Measurements from ENCODE around the gene SLC25A25. TPM values are rescaled to one million over a fixed set of nuclear protein-coding genes. Genes with fewer than 3 reads are reported as not detected.

The SLC25A25 gene
- total and polyA plus RNA-seq, 9 of the 15 experiments (the other 6 are each of a cell fraction or from before 2014, with no cell fraction given): 0.07 to 35.9 (median 23.2) TPM

DNA sequence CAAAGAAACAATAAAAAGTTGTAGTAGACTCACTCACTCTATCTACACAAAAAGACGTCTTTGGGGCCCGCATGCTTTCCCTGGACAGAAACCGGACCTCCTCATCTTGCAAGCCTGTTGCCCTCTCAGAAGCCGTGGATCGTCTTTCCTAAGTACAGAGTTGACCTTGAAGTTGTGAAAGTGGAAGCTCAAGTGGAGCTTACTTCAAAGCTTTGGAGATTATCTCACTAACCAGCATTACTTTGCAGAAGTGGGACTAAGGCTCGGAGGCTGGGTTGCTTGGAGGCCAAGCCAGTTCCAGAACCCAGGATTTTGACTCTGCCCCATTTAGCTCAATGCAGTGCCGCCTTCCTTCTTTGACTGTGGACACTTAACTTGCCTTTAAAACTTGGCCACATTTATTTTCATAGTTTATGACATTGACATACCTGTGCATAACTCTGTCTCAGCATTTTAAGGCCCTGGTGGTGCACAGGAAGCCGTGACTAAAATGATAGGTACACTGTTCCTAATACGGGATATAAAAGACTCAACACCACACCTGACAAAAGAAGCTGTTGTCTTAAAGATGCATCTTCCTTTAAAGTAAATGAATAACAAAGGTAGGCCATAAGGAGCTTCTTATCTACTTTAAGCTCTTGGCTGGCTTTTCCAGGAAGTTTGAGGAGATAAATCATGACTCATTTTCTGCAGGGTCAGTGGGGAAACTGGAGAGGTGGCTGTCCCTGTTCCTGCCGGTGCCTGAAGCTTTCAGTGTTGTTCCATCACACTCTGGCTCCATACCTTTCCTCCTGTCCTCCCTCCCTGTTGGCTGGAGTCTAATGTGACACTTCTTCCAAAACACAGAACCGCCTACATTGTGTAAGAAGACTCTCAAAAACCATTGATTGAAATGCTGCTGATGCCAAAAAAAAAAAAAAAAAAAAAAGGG lies 10.7 kb downstream of the SLC25A25 start (continued):
- TF ChIP-seq SPI1 (IDR thresholded peaks at IDR 0.05; ENCODE audit: borderline replicate concordance, low read depth, low read length): peak; percentile 87
- TF ChIP-seq, protein P1, sequence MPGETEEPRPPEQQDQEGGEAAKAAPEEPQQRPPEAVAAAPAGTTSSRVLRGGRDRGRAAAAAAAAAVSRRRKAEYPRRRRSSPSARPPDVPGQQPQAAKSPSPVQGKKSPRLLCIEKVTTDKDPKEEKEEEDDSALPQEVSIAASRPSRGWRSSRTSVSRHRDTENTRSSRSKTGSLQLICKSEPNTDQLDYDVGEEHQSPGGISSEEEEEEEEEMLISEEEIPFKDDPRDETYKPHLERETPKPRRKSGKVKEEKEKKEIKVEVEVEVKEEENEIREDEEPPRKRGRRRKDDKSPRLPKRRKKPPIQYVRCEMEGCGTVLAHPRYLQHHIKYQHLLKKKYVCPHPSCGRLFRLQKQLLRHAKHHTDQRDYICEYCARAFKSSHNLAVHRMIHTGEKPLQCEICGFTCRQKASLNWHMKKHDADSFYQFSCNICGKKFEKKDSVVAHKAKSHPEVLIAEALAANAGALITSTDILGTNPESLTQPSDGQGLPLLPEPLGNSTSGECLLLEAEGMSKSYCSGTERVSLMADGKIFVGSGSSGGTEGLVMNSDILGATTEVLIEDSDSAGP (CRISPR knock-in tag; IDR thresholded peaks at IDR 0.05): no peak
- TF ChIP-seq GATA2 (CRISPR knock-in tag; IDR thresholded peaks at IDR 0.05): peak; percentile 67
- TF ChIP-seq ELF1 (tag; IDR thresholded peaks at IDR 0.05): peak; percentile 75
- 0 out of 2 replicates have a peak, but pooled peaks have one; percentile 37 for TF ChIP-seq MEF2D (tag; conservative IDR thresholded peaks at IDR 0.05; ENCODE audit: low read depth)
- no peak for TF ChIP-seq KDM1A (IDR thresholded peaks at IDR 0.05)
- TF ChIP-seq, protein P2, sequence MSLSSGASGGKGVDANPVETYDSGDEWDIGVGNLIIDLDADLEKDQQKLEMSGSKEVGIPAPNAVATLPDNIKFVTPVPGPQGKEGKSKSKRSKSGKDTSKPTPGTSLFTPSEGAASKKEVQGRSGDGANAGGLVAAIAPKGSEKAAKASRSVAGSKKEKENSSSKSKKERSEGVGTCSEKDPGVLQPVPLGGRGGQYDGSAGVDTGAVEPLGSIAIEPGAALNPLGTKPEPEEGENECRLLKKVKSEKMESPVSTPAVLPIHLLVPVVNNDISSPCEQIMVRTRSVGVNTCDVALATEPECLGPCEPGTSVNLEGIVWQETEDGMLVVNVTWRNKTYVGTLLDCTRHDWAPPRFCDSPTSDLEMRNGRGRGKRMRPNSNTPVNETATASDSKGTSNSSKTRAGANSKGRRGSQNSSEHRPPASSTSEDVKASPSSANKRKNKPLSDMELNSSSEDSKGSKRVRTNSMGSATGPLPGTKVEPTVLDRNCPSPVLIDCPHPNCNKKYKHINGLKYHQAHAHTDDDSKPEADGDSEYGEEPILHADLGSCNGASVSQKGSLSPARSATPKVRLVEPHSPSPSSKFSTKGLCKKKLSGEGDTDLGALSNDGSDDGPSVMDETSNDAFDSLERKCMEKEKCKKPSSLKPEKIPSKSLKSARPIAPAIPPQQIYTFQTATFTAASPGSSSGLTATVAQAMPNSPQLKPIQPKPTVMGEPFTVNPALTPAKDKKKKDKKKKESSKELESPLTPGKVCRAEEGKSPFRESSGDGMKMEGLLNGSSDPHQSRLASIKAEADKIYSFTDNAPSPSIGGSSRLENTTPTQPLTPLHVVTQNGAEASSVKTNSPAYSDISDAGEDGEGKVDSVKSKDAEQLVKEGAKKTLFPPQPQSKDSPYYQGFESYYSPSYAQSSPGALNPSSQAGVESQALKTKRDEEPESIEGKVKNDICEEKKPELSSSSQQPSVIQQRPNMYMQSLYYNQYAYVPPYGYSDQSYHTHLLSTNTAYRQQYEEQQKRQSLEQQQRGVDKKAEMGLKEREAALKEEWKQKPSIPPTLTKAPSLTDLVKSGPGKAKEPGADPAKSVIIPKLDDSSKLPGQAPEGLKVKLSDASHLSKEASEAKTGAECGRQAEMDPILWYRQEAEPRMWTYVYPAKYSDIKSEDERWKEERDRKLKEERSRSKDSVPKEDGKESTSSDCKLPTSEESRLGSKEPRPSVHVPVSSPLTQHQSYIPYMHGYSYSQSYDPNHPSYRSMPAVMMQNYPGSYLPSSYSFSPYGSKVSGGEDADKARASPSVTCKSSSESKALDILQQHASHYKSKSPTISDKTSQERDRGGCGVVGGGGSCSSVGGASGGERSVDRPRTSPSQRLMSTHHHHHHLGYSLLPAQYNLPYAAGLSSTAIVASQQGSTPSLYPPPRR (CRISPR knock-in tag; IDR thresholded peaks at IDR 0.05; ENCODE audit: borderline replicate concordance): 0 out of 2 replicates have a peak, but pooled peaks have one; percentile 6
- TF ChIP-seq TCF7 (IDR thresholded peaks at IDR 0.05; ENCODE audit: borderline replicate concordance): peak; percentile 89
- TF ChIP-seq, protein P3, sequence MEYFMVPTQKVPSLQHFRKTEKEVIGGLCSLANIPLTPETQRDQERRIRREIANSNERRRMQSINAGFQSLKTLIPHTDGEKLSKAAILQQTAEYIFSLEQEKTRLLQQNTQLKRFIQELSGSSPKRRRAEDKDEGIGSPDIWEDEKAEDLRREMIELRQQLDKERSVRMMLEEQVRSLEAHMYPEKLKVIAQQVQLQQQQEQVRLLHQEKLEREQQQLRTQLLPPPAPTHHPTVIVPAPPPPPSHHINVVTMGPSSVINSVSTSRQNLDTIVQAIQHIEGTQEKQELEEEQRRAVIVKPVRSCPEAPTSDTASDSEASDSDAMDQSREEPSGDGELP (CRISPR knock-in tag; IDR thresholded peaks at IDR 0.05; ENCODE audit: borderline replicate concordance): peak; percentile 20; the same call in 1 of the 2 replicates
- TF ChIP-seq, protein P4, sequence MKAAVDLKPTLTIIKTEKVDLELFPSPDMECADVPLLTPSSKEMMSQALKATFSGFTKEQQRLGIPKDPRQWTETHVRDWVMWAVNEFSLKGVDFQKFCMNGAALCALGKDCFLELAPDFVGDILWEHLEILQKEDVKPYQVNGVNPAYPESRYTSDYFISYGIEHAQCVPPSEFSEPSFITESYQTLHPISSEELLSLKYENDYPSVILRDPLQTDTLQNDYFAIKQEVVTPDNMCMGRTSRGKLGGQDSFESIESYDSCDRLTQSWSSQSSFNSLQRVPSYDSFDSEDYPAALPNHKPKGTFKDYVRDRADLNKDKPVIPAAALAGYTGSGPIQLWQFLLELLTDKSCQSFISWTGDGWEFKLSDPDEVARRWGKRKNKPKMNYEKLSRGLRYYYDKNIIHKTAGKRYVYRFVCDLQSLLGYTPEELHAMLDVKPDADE (conservative IDR thresholded peaks at IDR 0.05; ENCODE audit: control insufficient read depth, low read depth, low read length): no peak
- TF ChIP-seq MEIS2 (IDR thresholded peaks at IDR 0.05; ENCODE audit: partially characterized antibody): peak; percentile 96
- TF ChIP-seq TEAD4 (IDR thresholded peaks at IDR 0.05; ENCODE audit: low read length): peak; percentile 86
- TF ChIP-seq TEAD4 (CRISPR knock-in tag; IDR thresholded peaks at IDR 0.05; ENCODE audit: borderline replicate concordance): no peak
